HG03575 (cell line): Measurements from ENCODE around the gene TLR10.

ENCODE experiments used
- ATAC-seq: cut with Tn5 transposase; IDR thresholded peaks from one replicate; pipeline ENCODE4 v1.9.1; 2021; ENCODE audit not compliant: unreplicated experiment, insufficient number of reproducible peaks, low FRiP score; ENCODE audit errors: extremely low read depth

The TLR10 gene

DNA sequence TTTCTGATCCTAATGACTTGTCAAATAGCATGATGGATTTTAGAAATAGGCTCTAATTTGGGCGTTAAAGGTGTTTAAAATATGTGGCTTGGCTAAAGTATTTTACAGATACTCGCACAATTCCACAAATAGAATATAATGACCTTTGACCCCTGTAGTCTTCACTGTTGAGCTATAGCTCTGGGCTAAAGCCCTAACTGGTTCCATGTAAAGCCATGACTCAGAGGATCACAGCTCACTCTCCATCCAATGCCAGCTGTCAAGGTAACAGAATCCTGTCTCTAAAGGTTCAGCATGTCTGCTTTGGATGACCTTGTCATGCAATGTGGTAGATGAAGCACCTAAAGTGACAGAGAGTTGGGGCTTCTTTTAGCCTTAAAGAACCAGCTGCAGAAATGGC lies 42.5 kb downstream of the TLR10 start:
- ATAC-seq, result no peak

DNA sequence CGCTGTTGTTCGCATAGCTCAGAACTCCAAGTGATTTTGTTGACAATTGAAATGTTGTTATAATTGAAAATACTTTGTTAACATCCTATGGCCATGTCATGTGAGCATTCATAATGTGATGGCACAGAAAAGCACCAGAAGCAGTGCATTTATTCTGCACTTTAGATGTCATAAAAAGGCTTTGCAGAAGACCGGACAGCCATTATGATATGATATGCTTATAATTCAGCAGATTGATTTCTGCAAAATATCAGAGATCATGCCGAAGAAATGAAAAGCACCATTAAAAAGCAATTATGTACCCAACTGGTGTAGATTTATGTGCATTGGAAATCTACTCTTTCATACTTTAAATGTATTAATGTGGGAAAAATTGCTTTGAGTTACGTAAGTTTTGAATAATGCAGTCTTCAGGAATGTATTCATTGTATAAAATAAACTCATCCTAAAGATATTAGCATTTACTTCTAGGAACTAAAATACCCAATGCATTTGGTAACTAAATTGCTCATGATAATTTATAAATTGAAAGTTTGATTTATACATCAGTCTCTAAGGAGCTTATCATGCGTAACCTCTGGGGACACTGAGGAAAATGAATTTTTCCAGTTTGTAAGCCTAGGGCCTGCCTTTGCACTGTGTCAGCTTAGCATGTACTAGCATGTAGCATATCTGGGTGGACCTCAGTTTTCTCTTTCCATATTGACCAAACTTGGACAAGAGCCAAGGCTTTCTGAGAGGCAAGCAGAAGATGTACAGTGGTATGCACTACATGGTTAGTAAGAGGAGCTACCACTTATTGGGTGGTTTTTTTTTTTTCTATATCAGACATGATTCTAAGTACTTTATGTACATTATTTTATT lies 43.6 kb downstream of the TLR10 start:
- ATAC-seq, result no peak

DNA sequence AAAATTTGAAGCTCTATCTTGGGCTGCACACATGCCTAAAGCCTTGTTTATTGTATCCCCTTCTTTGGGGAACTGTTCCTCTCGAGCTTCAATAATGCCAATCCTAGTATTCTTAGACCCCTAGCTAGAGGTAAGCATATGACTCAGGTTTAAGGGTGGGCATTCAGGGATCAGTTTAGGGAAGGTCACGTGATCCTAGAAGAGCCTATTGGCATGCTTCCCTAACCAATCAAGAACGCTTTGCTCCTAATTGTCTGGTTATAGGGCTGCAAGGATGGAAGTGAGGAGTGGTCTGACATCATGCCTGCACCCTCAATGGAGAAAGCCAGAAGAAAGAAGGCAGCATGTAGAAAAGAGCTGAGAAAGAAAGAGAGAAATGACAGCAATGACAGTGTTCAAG lies 46.9 kb downstream of the TLR10 start:
- no peak for ATAC-seq

DNA sequence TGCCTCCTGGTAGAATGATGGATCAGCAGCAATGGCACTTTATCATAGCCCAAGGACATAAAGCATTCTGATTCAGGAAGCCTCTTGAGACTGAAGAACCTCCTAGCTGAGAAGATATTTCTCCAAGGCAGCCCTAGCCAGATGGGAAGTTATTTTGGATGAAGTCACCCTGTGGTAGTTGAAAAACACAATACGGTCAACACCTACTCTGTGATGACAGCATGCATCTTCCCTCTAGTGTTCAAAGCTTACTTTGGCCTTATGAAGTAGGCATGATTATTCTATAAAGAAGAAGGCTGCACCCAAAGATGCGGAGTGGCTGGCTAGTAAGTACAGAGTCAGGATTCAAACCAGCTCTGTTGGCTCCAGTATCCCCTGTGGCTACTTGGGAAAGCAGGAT lies 47.9 kb downstream of the TLR10 start:
- ATAC-seq, result no peak

DNA sequence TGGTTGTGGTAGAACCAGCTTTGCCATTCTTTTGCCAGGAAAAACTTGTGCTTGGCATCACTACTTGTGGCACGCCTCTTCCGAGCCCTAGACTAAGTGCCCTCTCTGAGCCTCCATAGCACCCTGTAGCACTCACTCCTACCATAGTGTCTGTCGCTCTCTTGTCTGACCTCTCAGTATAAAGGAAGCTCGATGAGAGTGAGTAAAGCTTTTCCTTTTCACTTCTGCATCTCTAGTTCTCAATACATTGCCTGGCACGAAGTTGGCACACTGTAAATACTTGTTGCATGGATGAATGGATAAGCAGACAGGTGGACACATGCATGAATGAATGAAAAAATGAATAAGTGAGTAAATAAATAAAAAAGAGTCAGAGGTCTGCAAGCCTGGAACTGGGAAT lies 48.3 kb downstream of the TLR10 start:
- no peak for ATAC-seq

DNA sequence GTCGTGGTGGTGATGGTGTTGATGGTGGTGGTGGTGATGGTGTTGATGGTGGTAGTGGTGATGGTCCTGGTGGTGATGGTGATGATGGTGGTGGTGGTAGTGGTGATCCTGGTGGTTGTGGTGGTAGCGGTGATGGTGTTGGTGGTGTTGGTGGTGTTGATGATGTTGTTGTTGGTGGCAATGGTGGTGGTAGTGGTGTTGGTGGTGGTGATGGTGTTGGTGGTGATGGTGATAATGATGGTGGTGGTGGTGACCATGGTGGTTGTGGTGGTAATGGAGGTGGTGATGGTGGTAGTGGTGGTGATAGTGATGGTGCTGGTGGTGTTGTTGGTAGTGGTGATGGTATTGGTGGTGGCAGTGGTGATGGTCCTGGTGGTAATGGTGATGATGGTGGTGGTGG lies 49.1 kb downstream of the TLR10 start:
- no peak for ATAC-seq

DNA sequence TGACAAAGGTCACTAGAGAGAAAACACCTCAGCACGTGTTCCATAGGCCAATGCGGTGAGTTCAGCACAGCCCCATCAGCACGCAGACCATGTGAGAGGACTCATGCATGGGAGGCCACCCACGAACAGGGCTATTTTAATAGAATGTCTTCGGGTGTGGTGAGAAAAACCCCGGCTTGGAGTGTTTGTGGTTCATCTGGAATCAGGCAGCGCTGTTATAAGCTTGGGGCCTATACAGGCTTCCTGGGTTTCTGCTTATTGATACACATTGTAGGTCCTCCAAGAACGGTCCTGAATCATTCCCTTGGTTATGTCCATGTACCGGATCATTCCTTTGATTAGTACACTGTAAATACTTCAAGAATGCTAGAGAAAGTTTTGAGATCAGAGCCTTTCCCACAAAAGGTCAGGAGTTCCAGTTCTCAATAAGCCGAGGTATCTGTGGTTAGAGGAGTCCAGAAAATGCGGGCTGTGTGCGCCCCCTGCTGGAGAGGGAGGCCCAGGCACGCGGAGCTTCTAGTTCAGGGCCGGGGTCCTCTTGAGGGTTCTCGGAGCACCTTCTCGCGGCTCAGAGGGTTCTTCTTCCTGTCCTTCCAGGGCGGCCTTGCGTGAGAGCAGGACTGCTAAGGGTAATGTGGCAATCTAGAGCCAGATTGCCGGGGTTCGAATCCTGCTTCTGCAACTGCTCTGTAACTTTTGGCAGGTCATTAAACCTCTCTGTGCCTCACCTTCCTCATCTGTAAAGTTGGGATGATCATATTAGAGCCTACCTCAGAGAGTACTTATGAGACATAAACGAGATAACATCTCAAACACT lies 51.8 kb downstream of the TLR10 start:
- ATAC-seq, result peak; percentile 45

DNA sequence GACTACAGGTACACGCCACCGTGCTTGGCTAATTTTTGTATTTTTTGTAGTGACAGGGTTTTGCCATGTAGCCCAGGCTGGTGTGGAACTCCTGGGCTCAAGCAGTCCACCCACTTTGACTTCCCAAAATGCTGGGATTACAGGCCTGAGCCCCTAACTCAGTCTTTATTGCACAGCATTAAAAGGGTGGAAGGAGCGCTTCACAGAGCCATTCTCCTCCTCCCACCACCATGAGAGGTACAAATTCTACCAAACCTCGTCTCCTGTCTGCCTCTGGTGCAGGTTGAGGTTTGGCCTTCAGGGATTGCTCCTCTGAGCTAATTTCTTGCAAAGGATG lies 52.3 kb downstream of the TLR10 start:
- no peak for ATAC-seq

DNA sequence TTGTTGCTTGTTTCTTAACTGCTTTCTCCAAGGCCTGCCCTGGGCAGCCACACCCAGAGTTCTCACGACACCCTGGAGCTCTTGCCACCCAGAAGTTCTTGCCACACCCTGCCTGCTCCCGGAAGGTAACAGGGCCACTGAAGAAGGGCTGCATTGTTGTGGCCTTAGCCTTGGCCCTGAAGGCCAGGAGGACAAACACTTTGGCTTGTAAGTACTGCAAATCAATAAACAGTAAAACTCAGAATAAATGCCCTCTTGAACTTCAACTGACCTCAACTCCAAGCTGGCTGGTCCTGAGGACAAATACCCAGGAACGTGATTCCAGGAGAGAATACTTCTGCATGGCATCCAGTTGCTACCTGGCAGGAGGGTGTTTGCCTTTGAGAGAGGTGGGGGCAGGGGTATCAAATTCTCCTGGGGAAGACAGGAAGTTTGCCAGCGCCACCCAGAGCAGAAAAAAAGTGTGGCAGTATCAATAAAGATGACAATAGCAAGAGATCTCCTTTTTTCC lies 54.1 kb downstream of the TLR10 start:
- ATAC-seq, result no peak

DNA sequence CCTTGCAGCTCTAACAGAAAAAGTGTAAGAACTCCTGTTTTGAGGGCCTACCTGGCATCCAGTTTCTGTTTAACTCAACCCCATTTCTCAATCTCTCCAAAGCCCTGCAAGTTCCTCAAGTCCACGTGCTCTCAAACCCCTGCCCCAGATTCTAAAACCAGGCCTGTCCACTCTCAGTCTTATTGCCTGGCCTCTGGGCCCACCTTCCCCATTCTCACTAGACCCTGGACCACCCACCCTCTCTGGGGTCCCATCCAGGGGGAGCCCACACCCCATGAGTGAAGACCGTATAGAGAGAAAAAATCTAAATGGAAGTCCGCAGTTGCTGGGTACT lies 58.3 kb downstream of the TLR10 start:
- ATAC-seq, result no peak

DNA sequence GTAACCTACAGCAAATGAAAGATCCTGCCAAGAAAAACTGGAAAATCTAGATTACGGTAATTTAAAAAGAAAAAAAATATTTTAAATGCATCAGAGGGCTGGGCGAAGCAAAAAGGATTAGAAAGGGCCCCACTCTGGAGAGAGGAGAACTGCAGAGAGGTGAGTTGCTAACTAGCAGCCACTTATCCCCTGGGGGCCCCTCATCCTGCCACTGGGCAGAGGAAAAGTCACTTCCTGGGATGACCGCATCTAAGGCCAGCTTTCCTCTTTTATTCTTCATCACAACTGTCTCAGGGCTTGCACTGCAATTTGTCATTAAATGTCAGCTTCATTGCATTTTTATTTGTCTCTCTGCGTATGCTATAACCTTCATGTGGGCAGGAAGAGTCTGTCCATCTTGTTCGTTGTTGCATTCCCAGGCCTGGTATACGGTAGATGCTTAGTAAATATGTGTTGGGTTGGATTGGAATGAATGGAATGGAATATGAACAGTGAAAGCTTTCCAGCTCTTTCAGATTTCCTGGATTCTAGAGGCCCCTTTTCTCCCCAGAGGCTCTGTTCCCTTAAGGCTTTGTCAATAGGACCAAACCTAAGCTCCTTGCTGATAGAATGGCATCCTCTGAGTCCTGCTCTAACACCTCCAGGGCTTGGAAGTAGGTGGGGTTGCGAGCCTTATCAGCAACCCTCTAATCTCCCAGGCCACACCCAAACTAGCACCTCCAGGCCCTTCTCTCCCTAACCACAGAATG lies 58.9 kb downstream of the TLR10 start:
- ATAC-seq, result no peak

DNA sequence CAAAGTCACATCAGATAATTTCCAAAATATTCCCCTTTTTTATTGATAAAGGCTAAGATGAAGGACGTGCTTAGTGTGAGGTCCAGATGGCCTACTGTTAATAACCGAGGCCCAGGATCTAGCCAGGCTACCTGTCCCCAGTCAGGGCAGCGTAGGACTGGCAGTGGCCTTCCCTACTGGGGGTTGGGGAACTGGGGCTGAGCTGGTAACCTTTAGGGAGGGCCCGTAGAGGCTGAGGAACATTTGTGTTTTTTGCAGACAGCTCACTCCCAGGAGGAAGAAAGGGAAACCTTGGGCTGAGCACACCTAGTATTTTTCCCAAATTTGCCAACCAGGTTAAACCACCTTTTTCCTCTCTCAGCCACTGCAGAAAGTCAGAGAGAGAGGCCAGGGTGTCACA lies 59.7 kb downstream of the TLR10 start:
- ATAC-seq, result no peak
